ENCODE data around the gene SARDH. TPM values are rescaled to one million over a fixed set of nuclear protein-coding genes. Genes with fewer than 3 reads are reported as not detected.

Gene SARDH
- total and polyA plus RNA-seq, 2 of the 8 experiments (the other 6 are each of a cell fraction or from before 2014, with no cell fraction given) = 6.4 to 7.4 TPM

DNA sequence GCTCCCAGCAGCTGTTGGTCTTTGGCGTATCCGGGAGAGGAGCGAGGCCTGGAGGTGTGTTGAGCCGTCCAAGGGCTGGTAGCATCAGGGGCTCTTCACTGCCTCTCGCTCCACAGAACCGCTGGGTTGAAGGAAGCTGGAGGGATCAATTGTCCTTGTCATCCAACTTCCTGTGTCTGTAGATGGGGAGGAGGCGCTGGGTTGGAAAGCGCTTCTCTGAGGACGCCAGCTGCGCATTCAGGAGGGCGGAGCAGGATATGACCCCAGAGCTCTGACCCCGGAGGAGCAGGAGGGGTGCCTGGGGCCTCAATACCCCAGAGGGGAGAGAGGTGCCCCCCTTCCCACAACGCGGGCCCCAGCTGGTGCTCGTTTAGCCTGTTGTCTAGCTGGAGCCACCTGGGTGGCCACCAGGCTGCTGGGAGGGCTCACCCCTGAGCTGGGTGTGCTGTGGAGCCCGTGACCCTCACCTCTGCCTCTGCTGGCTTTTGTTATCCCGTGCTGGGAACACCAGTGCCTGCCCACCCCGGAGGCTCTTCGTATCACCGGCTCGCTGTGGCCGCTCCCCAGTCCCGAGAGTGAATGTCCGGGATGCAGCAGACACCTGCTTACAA lies 104.0 kb downstream of the SARDH start (continued):
- no peak for TF ChIP-seq SIRT6 (IDR thresholded peaks at IDR 0.05; ENCODE audit: low read length)
- TF ChIP-seq, protein P1, sequence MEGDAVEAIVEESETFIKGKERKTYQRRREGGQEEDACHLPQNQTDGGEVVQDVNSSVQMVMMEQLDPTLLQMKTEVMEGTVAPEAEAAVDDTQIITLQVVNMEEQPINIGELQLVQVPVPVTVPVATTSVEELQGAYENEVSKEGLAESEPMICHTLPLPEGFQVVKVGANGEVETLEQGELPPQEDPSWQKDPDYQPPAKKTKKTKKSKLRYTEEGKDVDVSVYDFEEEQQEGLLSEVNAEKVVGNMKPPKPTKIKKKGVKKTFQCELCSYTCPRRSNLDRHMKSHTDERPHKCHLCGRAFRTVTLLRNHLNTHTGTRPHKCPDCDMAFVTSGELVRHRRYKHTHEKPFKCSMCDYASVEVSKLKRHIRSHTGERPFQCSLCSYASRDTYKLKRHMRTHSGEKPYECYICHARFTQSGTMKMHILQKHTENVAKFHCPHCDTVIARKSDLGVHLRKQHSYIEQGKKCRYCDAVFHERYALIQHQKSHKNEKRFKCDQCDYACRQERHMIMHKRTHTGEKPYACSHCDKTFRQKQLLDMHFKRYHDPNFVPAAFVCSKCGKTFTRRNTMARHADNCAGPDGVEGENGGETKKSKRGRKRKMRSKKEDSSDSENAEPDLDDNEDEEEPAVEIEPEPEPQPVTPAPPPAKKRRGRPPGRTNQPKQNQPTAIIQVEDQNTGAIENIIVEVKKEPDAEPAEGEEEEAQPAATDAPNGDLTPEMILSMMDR (IDR thresholded peaks at IDR 0.05; ENCODE audit: control extremely low read depth in 1 of 3, insufficient read depth in 1 of 3, low read depth in 1 of 3, low read length in 3 of 3) = no peak
- TF ChIP-seq NRF1 (IDR thresholded peaks at IDR 0.05; ENCODE audit: low read depth, low read length) = no peak
- no peak for TF ChIP-seq RAD21 (IDR thresholded peaks at IDR 0.05 in 1 of 2, conservative IDR thresholded peaks at IDR 0.05 in 1 of 2; ENCODE audit: low read depth in 2 of 2, low read length in 2 of 2)
- TF ChIP-seq ZNF274 (IDR thresholded peaks at IDR 0.05; ENCODE audit: borderline replicate concordance, extremely low read depth, low read length) = no peak
- no peak for TF ChIP-seq CHD1 (IDR thresholded peaks at IDR 0.05; ENCODE audit: low read depth, low read length)
